Panc1 (cell line): Measurements from ENCODE around the gene DGCR6L.

Experiments
- CTCF ChIP-seq: fragments of 450-650 bp; IDR thresholded peaks from 2 replicates; pipeline ENCODE4 v1.5.1; 2017; ENCODE audit warnings: mild to moderate bottlenecking
- REST ChIP-seq, 2 experiments: IDR thresholded peaks; 2 replicates each; pipeline ENCODE4 v1.6.1; 2011 to 2012; ENCODE audit warnings: low read depth in 2 of 2, control low read depth in 1 of 2, low read length in 1 of 2, mild to moderate bottlenecking in 1 of 2, moderate library complexity in 1 of 2; ENCODE audit not compliant: insufficient read depth in 1 of 2

- TF ChIP-seq REST (IDR thresholded peaks at IDR 0.05; ENCODE audit: insufficient read depth in 1 of 2, low read depth in 2 of 2, low read length in 1 of 2) = no peak
- TF ChIP-seq CTCF = no peak
These were observed 47.7 kb downstream of the DGCR6L start for GRCh38 chr22:20272174-20272573.
